Stimulated activated CD8-positive, alpha-beta memory T cell treated with anti-CD3 and anti-CD28 coated beads, Interleukin-4, amount 100 ng/mL, for 4 hours (primary cell): ENCODE results near the gene SPTSSB.

Experiments used
- DNase-seq, 2 donors: peaks; one replicate each; pipeline ENCODE4 v3.0.0-alpha.2; 2020; ENCODE audit warnings: low read depth in 2 of 2, low spot score in 1 of 2

SPTSSB gene

GRCh38 chr3:161392853-161393252 lies 21.5 kb upstream of the SPTSSB start:
- DNase-seq: no peak

GRCh38 chr3:161390200-161390599 lies 18.9 kb upstream of the SPTSSB start:
- DNase-seq: no peak

GRCh38 chr3:161389445-161390035 lies 18.2 kb upstream of the SPTSSB start:
- no peak for DNase-seq

DNA sequence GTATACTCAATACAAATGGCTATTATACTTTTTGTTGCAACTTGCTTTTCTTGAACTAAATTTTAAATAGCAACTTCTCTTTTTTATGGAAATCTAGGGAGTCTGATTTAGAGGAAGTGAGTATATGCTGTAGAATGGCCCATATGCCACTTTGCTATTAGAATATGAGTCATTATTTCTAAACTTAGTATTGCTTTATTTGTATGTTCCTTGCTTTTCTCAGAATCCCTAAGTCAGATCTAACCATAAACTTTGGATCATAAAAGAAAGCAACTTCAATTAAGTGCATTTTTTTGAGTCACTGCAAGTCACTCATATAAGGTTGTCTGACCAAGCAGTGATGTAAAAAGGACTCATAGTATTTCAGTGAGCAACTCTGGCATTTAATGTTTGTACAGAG lies 17.5 kb upstream of the SPTSSB start:
- no peak for DNase-seq

- no peak for DNase-seq
Measured at GRCh38 chr3:161386991-161387770, 15.9 kb upstream of the SPTSSB start.

DNA sequence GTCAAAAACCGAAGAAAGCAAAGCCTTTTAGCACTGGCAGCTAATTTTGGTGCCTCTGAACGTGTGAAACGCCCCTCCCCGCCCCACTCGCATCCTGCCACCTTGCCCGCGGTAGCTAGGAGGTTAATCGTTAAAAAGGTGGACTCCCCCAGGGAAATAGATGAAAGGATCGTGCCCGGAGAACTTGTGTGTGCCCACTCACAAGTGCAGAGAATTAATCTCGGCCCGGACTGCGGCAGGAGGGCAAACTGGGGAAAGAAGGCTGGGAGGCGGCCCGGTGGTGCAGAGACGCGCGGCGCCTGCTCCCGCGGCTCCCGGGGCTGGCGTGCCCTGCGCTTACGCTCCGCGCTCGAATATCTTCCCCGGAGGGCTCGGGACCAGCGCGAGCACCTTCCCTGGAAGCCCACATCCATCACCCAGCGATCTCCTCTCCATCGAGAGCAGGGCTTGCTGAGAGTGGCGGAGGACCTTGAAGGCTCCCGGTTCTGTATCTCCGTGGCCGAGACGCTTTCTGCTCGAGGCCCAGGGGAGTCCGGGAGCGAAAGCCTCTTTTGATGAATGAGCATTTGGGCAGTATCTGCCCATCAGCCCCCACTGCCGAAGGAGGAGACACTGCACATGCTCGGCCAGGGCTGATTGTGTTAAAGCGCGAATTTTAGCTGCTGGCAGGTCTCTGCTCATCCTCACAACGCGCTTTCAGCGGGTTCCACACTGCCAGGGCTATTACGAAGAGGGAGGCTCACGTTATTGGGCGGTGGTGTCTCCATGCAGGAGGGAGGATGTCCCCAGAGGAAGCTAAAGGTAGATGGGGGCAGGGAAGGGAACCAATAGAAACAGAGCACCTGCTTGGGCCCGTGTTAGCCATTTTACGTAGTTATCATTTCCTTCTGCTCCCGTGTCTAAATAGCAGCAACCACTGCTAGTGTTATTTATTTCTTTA lies 1.3 kb upstream of the SPTSSB start:
- DNase-seq: no peak

- no peak for DNase-seq
Measured at GRCh38 chr3:161369531-161369930, 1.8 kb downstream of the SPTSSB start.

DNA sequence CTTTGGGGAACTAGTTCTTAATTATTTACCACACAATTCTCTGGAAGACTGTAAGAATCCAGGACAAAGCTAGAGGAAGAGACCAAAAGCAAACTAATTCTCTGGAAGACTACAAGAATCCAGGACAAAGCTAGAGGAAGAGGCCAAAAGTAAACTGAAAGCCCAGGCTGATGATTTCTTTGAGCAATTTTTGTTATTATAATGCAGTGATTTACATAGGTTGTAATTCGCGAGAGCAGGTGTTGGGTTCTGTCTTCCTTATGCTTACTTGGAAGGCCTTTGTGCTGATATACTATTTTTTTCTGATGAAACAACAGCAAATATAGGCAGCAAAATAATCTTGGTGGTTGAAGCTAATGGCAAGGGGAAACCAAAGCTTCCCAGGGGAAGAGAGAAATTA lies 5.2 kb downstream of the SPTSSB start:
- DNase-seq: no peak

DNA sequence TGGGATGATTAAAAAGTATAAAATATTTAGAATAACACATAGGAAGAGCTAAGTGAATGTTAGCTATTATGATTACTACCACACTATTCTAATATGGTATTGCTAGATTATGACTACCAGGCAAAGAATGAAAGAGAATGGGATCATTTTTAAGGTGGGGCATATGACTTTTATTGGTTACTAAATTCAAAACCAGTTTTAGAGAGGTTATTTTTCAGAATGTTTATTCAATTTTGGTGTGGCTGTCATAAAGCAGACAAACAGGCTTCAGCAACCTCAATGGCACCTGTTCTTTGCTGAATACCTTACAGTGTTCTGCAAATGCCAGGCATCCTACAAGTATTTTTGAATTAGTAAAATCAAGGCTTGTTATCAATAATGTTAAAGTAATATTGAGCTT lies 12.8 kb downstream of the SPTSSB start:
- DNase-seq: no peak

GRCh38 chr3:161356287-161356686 lies 15.0 kb downstream of the SPTSSB start:
- DNase-seq: no peak

DNA sequence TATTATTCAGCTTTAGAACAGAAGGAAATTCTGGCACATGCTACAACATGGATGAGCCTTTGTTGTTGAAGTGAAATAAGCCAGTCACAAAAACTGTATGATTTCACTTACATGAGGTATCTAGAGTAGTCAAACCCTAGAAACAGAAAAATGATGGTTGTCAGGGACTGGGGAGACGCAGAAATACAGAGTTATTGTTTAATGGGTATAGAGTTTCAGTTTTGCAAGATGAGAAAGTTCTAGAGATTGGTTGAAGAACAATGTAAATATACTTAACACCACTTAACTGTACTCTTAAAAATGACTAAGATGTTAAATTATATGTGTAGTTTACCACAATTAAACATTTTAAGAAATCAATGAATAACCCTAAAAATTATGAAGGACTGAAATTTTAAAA lies 15.8 kb downstream of the SPTSSB start:
- no peak for DNase-seq

DNA sequence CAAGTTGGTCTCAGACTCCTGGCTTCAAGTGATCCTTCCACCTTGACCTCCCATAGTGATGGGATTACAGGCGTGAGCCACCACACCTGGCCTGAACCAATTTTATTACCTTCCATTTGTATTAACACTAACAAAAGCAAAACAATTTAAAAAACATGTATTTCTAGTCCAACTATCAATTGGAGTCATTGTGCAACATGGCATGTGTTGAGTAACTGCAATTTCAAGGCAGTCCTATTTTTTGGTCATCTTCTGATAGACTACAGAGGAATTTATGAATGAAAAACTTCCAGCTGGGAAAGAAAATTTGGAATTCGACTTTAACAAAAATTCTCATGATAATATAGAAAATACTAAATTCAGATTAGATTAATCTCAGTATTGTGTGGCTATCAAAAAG lies 16.8 kb downstream of the SPTSSB start:
- no peak for DNase-seq

DNA sequence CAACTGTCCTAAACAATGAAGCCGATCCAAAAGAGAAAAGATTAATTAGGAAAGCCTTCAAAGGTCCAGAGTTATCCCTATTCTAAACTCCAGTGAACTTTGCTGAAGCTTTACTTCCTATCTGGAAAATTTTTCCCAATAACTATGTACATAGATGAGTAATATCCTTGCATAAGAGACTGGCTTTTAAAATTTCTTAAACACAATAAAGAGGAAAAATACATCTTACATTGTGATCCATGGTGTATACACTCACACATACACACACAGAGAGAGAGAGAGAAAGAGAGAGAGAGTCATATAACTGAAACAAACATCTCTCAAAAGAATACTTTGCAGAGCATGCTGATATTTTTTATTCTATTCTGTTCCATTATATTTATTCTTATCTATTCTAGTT lies 20.0 kb downstream of the SPTSSB start:
- no peak for DNase-seq

GRCh38 chr3:161350916-161351315 lies 20.4 kb downstream of the SPTSSB start:
- no peak for DNase-seq

- no peak for DNase-seq
Measured at GRCh38 chr3:161349529-161350312, 21.6 kb downstream of the SPTSSB start.

GRCh38 chr3:161348796-161349400 lies 22.4 kb downstream of the SPTSSB start:
- DNase-seq: no peak

GRCh38 chr3:161347726-161348125 lies 23.6 kb downstream of the SPTSSB start:
- DNase-seq: no peak

DNA sequence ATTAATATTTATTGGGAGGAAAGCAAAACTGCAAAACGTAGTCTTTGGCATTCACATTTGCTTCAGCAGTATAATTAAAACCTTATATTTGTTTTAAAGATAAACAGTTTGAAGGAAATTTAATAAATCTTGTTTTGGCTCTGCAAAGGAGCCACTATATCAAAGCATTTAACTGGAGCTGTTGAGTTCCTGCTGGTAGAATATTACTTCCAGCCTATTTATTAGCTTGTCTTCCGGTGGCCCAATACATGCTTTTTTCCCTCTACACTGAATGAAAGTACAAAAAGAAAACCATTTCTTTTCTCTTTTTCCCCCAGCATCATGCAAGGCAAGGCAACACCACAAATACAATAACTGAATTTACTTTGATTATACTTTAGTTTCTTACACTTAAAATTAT lies 26.3 kb downstream of the SPTSSB start:
- DNase-seq: no peak

DNA sequence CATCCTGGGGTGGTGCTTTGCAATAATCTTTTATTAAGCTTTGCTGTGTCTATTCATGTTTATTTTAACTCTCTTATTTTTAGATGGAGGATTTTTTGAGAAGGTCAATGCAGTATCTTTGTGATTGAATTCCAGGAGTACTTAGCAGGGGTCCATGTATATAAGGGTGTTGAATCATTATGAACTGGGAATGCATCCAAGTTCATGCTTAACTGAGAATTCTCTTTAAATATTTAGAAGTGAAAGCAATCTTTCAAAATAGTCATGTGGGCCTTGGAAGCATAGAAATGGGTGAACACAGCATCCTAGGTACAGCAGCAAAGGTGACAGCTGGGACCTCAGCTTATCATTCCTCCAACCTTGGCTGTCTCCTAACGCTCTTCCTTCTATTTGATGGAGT lies 27.3 kb downstream of the SPTSSB start:
- DNase-seq: no peak

DNA sequence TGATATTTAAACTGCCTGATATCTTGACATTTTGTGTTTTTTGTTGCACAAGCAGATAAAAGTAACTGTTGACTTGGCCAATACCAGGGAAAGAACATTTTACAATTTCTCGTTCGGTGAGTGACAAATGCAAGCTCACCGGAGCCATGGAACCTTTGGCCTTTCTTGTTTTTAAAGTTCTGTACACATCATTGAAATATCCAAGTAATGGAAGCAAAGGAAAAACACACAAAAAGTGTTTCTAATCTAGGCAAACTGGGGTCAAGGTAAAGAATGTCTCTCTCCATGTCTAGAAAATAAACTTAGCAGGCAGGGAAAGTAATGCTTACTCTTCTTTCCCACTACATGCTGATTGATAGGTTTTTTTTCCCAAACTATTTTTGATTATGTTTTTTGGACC lies 27.8 kb downstream of the SPTSSB start:
- DNase-seq: no peak

DNA sequence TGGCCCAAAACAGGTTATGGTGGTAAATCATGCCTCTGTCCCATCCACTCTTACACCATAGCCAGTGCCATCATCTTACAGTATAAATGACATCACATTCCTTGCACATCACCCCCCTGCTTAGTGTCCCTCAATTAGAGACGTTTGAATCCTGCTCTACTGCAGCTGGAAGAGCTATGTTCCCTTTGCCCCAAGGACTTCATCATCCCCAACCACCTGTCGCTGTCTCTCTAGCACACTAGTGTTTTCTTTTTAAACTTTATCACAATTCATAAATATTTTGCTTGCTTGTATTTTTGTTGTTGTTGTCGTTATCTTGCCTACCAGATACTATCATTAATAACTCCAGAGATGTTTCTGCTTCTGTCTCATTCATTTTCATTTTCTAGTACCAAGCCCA lies 28.7 kb downstream of the SPTSSB start:
- no peak for DNase-seq
